ENCODE data around the gene KCNH8.

- no peak for TF ChIP-seq POLR2A (IDR thresholded peaks at IDR 0.05)
- TF ChIP-seq, protein P1, sequence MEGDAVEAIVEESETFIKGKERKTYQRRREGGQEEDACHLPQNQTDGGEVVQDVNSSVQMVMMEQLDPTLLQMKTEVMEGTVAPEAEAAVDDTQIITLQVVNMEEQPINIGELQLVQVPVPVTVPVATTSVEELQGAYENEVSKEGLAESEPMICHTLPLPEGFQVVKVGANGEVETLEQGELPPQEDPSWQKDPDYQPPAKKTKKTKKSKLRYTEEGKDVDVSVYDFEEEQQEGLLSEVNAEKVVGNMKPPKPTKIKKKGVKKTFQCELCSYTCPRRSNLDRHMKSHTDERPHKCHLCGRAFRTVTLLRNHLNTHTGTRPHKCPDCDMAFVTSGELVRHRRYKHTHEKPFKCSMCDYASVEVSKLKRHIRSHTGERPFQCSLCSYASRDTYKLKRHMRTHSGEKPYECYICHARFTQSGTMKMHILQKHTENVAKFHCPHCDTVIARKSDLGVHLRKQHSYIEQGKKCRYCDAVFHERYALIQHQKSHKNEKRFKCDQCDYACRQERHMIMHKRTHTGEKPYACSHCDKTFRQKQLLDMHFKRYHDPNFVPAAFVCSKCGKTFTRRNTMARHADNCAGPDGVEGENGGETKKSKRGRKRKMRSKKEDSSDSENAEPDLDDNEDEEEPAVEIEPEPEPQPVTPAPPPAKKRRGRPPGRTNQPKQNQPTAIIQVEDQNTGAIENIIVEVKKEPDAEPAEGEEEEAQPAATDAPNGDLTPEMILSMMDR (IDR thresholded peaks at IDR 0.05): no peak
Observed at GRCh38 chr3:19574268-19574667, 426.0 kb downstream of the KCNH8 start.

Measured in Peyer's patch (tissue), 4 donors.